Glutamatergic neuron (in vitro differentiated cells): ENCODE results near the gene UPK3B. TPM values are rescaled to one million over a fixed set of nuclear protein-coding genes. Genes with fewer than 3 reads are reported as not detected.
A peak's percentile ranks its signal among the peaks of the same experiment; 100 is the strongest.
"Not testable (repeated sequence)": the region's sequence is repeated elsewhere in the genome, so short reads cannot be mapped to it uniquely, and the experiment has no call there.

ENCODE experiments used
- DNase-seq: peaks from one replicate; pipeline ENCODE4 v3.0.0; 2022
- H3K27ac Mint-ChIP-seq: one replicate; pipeline ENCODE4 v1.8.0; 2020; ENCODE audit warnings: mild to moderate bottlenecking, mixed read lengths, inconsistent platforms; ENCODE audit not compliant: unreplicated experiment
- H3K27me3 Mint-ChIP-seq: one replicate; pipeline ENCODE4 v1.8.0; 2020; ENCODE audit warnings: mild to moderate bottlenecking, moderate library complexity, mixed read lengths, inconsistent platforms; ENCODE audit not compliant: unreplicated experiment
- H3K36me3 Mint-ChIP-seq: one replicate; pipeline ENCODE4 v1.8.0; 2020; ENCODE audit warnings: mild to moderate bottlenecking, mixed read lengths, inconsistent platforms; ENCODE audit not compliant: unreplicated experiment
- H3K4me1 Mint-ChIP-seq: one replicate; pipeline ENCODE4 v1.8.0; 2020; ENCODE audit warnings: mild to moderate bottlenecking, low read depth, mixed read lengths, inconsistent platforms; ENCODE audit not compliant: unreplicated experiment
- H3K4me3 Mint-ChIP-seq: one replicate; pipeline ENCODE4 v1.8.0; 2020; ENCODE audit warnings: mild to moderate bottlenecking, mixed read lengths, inconsistent platforms; ENCODE audit not compliant: unreplicated experiment
- H3K9me3 Mint-ChIP-seq: one replicate; pipeline ENCODE4 v1.8.0; 2020; ENCODE audit warnings: mild to moderate bottlenecking, moderate library complexity, mixed read lengths, inconsistent platforms; ENCODE audit not compliant: unreplicated experiment
- long read RNA-seq: library from polyadenylated mRNA; unstranded; transcript quantifications from one replicate; pipeline ENCODE4 v2.0.0, GENCODE V29; 2020; ENCODE audit not compliant: unreplicated experiment
- total RNA-seq: library from RNA; stranded (reverse); fragmentation: NEBNext Ultra II Directional; extraction: Animal tissue kit (Norgen Biotek cat#: 25700); gene quantifications from one replicate; pipeline ENCODE4 v1.2.1, GENCODE V29; 2021; ENCODE audit not compliant: unreplicated experiment
- TF ChIP-seq, protein P1 (sequence below): fragments of 200-600 bp; sonication (generic); IDR thresholded peaks from one replicate; pipeline ENCODE4 v1.5.0; 2021; ENCODE audit not compliant: partially characterized antibody, unreplicated experiment

The UPK3B gene
- 6.5 TPM for total RNA-seq
- long read RNA-seq: 0 reads

DNA sequence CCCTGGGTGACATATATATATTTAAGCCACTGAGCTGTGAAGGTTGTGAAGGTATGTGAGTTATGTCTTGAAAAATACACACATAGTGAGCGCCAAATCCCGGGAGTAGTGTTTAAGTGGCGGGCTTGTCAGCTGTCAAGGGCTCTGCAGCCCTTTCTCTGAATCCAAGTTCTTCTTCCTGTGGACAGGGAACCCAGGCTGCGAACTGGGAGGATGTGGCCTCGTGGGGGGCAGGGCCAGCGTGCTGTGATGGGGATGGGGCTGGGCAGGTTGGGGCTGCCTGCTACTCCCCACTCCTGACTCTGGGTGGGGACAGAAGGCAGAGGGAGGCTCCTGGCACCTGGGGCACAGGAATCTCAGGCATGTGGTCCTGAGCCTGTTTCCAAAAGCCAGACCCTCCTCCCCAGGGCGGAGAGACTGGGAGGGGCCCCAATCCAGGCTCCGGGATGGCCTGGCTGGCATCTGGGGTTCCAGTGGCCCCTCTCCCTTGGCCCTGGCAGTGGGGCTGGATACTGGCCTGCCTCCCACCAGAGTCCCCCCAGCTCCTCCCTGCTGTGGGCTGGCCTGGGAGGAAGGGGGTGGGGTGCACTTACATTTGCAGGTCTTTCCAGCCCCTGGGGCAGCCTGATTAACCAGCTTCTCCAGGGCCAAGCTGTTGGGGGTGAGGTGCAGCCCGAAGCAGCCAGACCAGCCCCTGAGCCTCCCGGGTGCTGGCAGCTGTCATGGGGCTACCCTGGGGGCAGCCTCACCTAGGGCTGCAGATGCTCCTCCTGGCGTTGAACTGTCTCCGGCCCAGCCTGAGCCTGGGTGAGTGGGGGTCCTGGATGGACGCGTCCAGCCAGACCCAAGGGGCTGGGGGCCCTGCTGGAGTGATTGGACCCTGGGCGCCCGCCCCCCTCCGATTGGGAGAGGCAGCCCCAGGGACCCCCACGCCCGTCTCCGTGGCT, at the start of gene UPK3B:
UPK3B (plus strand) TSS at position 622 of the 947 bp plus-strand sequence; CDS start at position 723, 101 bp downstream.
- Mint-ChIP-seq H3K27ac (peak within 1 kb of the TSS; percentile 69), H3K4me3 (no peak within 1 kb of the TSS), H3K4me1 (peaks cover 6% of the 10 kb centered on the region), H3K27me3 (peaks cover 2% of the 10 kb centered on the region), H3K36me3 (no peaks in the 10 kb centered on the region), H3K9me3 (peaks cover 10% of the 10 kb centered on the region)
- peak; percentile 57 for DNase-seq
- TF ChIP-seq, protein P1, sequence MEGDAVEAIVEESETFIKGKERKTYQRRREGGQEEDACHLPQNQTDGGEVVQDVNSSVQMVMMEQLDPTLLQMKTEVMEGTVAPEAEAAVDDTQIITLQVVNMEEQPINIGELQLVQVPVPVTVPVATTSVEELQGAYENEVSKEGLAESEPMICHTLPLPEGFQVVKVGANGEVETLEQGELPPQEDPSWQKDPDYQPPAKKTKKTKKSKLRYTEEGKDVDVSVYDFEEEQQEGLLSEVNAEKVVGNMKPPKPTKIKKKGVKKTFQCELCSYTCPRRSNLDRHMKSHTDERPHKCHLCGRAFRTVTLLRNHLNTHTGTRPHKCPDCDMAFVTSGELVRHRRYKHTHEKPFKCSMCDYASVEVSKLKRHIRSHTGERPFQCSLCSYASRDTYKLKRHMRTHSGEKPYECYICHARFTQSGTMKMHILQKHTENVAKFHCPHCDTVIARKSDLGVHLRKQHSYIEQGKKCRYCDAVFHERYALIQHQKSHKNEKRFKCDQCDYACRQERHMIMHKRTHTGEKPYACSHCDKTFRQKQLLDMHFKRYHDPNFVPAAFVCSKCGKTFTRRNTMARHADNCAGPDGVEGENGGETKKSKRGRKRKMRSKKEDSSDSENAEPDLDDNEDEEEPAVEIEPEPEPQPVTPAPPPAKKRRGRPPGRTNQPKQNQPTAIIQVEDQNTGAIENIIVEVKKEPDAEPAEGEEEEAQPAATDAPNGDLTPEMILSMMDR: no peak

DNA sequence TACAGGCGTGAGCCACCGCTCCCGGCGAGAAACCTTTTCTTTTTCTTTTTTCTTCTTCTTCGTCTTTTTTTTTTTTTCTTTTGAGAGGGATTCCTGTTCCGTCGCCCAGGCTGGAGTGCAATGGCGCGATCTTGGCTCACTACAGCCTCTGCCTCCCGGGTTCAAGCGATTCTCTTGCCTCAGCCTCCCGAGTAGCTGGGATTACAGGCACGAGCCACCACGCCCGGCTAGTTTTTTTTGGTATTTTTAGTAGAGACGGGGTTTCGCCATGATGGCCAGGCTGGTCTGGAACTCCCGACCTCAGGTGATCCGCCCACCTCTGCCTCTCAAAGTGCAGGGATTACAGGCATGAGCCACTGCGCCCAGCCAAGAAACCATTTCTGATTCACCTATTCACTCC, 49.6 kb upstream of the UPK3B start:
- DNase-seq, H3K27ac Mint-ChIP-seq, H3K27me3 Mint-ChIP-seq, H3K9me3 Mint-ChIP-seq, H3K4me1 Mint-ChIP-seq, H3K36me3 Mint-ChIP-seq, H3K4me3 Mint-ChIP-seq: not testable (repeated sequence)

DNA sequence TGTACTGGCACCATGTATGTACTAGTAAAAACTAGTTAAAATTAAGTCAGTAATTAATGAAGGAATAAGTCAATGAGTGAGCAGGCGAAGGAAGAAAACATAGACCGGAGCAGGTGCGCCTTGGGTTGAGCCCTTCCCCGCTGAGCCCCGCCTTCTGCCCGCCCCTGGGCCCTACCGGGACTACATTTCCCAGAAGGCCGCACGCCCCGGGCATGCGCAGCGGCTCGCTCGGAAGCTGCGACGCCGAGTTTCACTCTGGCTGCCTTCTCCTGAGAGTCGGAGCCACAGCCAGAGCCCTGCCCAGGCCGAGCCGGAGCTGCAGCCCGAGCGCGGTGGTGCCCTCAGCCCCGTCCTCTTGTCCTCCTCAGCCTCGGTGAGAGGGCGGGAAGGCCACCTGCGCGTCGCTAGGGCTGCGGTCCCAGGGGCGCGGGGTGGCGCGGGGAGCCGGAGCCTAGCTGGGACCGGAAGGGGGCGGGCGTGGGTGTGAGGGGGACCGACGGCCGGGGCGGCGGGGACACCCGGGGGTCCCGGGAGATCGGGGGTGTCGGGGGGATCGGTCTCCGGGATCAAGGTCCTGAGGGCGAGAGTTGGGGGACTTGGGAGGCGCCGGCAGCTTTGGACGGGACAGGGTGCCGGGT, 48.8 kb upstream of the UPK3B start, which contains the start of gene DTX2:
DTX2 (plus strand) TSS at position 246 of the 638 bp plus-strand sequence. CDS start 18,801 bp downstream, outside the sequence.
- not testable (repeated sequence) for H3K4me1 Mint-ChIP-seq, H3K27me3 Mint-ChIP-seq, H3K36me3 Mint-ChIP-seq, H3K27ac Mint-ChIP-seq, H3K4me3 Mint-ChIP-seq, H3K9me3 Mint-ChIP-seq
- peak; percentile 54 for DNase-seq

DNA sequence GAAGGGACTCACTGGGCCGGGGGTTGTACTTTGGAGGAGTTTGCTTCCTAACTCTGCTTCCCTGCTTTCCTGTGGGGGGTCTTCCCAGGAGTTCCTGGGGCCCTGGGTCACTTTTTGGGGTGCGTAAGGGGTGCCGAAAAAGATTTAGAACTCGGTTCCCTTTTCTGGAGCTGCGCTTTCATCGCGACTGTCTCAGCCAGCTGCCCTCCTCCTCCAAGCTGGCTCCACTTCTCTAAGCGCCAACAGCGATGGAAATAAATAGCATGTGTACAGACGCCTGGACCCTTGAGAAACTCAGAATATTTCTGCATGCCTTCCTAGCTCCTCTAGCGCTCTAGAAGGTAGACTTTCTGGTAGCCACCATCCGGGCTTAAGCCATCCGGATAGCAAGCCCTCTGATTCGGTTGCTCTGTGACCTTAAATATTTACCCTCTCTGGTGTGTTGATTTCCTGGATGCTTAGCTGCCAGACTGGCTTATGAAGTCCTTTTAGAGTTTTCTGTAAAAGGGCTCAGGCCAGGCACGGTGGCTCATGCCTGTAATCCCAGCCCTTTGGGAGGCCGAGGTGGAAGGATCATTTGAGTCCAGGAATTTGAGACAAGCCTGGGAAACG, 48.0 kb upstream of the UPK3B start:
- H3K36me3 Mint-ChIP-seq, H3K9me3 Mint-ChIP-seq, H3K4me1 Mint-ChIP-seq, DNase-seq, H3K27me3 Mint-ChIP-seq, H3K4me3 Mint-ChIP-seq, H3K27ac Mint-ChIP-seq: not testable (repeated sequence)

DNA sequence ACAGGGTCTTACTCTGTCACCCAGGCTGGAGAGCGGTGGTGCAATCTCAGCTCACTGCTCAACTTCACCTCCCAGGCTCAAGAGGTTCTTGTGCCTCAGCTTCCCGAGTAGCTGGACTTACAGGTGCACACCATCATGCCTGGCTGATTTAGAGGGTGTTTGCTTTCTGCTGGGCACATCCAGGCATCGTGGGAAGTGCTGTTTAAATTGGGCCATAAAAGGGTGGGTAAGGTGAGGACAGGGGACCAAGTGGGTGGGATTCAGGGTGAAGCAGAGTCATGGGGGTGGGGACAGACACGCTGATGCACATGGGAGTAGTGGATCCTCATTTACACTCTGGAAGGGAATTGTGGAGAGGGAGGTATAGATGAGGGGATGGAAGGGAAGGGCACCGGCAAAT, 45.4 kb upstream of the UPK3B start:
- H3K36me3 Mint-ChIP-seq, H3K27ac Mint-ChIP-seq: not testable (repeated sequence)

DNA sequence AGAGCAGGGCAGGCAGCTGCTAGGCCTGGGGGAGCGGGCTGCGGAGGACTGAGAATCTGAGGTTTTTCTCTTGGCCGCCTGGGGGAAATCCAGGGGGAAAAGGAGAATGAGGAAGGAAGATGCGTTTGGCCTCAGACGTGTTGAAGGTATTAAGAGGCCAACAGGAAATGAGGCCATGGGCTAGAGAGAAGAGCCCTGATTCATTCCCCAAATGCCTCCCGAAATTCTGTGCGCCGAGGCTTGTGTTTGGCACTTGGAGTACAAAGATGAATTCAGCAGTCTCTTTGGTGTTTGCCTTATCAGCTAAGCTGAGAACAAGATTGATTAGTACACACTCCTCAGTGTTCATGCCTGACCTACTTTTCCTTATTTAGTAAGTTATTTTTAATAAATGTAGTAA, 44.4 kb upstream of the UPK3B start:
- not testable (repeated sequence) for H3K4me1 Mint-ChIP-seq, DNase-seq, H3K27ac Mint-ChIP-seq, H3K4me3 Mint-ChIP-seq, H3K27me3 Mint-ChIP-seq, H3K9me3 Mint-ChIP-seq, H3K36me3 Mint-ChIP-seq

More for the DNA sequence above, 45.4 kb upstream of the UPK3B start:
- not testable (repeated sequence) for H3K9me3 Mint-ChIP-seq, H3K27me3 Mint-ChIP-seq, H3K4me1 Mint-ChIP-seq, H3K4me3 Mint-ChIP-seq, DNase-seq

DNA sequence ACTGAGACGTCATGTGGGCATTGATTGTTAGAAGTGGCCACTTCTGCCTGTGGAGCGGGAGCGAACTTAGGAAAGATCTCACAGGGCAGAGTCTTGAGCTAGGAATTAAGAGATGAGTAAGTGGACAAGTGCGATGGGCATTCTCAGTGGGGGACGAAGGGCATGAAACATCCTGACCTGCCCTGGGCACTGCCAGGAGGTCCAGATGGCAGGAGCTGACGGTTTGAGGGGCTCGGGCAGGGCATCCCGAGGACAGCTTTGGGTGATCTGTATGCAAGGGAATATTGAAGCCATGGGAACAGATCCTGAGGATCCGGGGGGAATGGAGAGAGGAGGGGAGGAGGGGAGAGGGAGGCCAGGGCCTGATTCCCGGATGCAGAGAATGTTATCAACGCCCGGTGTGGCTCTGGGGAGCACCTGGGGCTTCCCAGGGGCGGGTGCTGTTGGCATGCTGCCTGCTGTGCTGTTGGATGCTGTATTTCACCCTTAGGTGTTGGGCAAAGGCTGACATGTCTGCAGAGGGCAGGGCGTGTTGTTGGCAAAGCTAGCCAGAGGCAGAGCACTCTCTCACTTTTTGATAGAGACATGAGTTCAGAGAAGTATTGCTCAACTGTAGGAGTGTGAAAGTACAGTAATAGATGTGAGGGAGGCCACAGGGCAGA, 42.5 kb upstream of the UPK3B start:
- not testable (repeated sequence) for H3K27ac Mint-ChIP-seq, H3K27me3 Mint-ChIP-seq, H3K36me3 Mint-ChIP-seq, H3K4me3 Mint-ChIP-seq, H3K4me1 Mint-ChIP-seq, DNase-seq, H3K9me3 Mint-ChIP-seq

DNA sequence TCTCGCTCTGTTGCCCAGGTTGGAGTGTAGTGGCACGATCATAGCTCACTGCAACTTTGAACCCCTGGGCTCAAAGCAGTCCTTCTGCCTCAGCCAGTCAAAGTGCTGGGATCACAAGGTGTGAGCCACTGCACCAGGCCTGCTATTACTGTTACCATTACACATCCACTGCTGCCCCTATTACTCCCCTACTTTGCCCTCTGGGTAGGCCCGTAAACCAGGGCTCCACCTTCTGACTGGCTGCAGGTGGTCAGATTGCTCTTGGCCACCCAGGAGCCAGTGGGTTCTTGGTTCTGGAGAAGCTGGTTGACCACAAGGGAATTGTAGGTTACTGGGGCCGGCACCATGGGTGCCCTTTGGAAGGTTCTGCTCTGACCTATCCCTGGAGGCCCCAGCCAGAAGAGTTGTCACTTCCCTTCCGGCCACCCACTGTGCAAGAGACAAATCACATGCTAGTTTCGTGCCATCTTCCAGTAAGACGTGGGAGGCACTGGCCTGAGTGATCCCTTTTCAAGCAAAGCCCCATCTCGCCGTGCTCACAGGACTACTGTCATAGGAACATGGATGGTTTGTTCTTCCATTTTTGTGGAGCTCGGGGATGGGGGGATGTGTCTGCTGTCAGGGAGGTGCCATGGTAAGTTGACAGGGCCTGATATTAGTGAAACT, 38.7 kb upstream of the UPK3B start:
- H3K27me3 Mint-ChIP-seq, DNase-seq, H3K4me1 Mint-ChIP-seq, H3K27ac Mint-ChIP-seq, H3K36me3 Mint-ChIP-seq, H3K4me3 Mint-ChIP-seq, H3K9me3 Mint-ChIP-seq: not testable (repeated sequence)

DNA sequence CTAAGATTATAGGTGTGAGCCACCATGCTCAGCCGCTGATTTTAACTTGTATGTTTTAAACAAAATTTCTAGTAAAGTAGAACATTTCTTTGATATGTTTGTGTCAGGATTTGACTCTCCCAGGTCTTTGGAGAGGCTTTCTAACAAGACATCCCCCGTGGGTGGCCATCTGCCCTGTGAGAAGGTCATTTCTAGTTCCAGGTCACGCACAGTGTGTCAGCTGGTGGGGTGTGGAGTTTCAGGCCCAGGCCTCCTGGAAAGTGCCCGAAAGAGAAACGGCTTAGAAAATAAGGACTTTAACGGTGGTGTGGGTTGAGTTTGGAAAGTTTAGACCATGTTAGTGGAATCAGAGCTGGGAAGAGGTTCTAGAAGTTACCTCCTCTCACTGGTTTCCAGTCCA, 37.3 kb upstream of the UPK3B start:
- not testable (repeated sequence) for H3K9me3 Mint-ChIP-seq, DNase-seq, H3K27me3 Mint-ChIP-seq, H3K27ac Mint-ChIP-seq, H3K4me3 Mint-ChIP-seq, H3K36me3 Mint-ChIP-seq, H3K4me1 Mint-ChIP-seq

DNA sequence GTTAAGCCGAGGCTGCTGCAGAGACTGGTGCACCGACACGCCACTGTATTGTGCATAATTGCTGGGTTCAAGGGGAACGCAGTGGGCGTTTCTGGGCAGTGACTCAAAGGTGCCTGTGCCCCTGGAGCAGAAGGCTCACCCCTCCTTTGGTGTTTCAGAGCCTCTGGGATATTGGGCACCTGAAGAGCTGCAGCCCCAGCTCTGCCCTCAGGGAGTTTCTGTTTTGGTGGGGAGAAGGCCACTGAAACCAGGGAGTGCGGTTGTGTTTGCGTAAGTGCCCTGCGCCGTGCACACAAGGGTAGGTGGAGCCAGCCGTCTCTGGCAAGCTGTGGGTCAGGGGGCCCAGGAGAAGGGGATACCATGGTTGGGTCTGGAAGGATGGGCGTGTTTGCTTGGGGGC, 34.1 kb upstream of the UPK3B start:
- not testable (repeated sequence) for H3K9me3 Mint-ChIP-seq, H3K27ac Mint-ChIP-seq, H3K4me1 Mint-ChIP-seq

More for the DNA sequence above, 34.1 kb upstream of the UPK3B start:
- not testable (repeated sequence) for H3K4me3 Mint-ChIP-seq, H3K36me3 Mint-ChIP-seq, DNase-seq, H3K27me3 Mint-ChIP-seq
